Endothelial cell of umbilical vein (primary cell): ENCODE data around the gene SRGAP1. TPM values are rescaled to one million over a fixed set of nuclear protein-coding genes. Genes with fewer than 3 reads are reported as not detected.

Experiments used
- BruUV-seq: library from RNA; stranded (reverse); fragments of 400-500 nt; replicated peaks from 2 replicates; lab custom pipeline; 2021; lab: Mats Ljungman, UMichigan
- CTCF ChIA-PET: fragments of 300-600, 350-600 bp; sonication (Branson Sonifier 250); formaldehyde crosslinking; loops from one replicate; lab custom pipeline; 2021; ENCODE audit warnings: antibody characterized with exemption, inconsistent platforms; lab: Charles Lee
- POLR2A ChIA-PET: fragments of 300-600, 350-600 bp; sonication (Branson Sonifier 250); formaldehyde crosslinking; loops from one replicate; lab custom pipeline; 2021; ENCODE audit warnings: antibody characterized with exemption, inconsistent platforms; lab: Charles Lee
- DNase-seq: peaks from one replicate; pipeline ENCODE4 v3.0.0-alpha.2; 2011; ENCODE audit warnings: low read depth, low spot score
- FAIRE-seq: peaks from 2 replicates; lab custom pipeline; 2011; peaks lifted over from hg19 to GRCh38; lab: Jason Lieb, UNC
- H2AFZ ChIP-seq: 2 replicates; pipeline ENCODE4 v1.6.0; 2012; ENCODE audit warnings: low read depth, low read length, control low read depth, inconsistent platforms
- H3K27ac ChIP-seq: 2 replicates; pipeline ENCODE4 v1.5.1; 2011; ENCODE audit warnings: low read depth, mild to moderate bottlenecking, control low read depth, low read length, moderate library complexity; ENCODE audit not compliant: insufficient read depth
- H3K27me3 ChIP-seq, 2 experiments: 2 replicates each; pipeline versions ENCODE4 v1.6.0 to v1.6.1; 2011; ENCODE audit warnings: low read length in 2 of 2, mixed read lengths in 1 of 2; ENCODE audit not compliant: control insufficient read depth in 2 of 2, insufficient read depth in 2 of 2
- H3K36me3 ChIP-seq, 2 experiments: 2 replicates in 1 of 2; 3 replicates in 1 of 2; pipeline ENCODE4 v1.5.1; 2011; ENCODE audit warnings: low read length in 2 of 2, mild to moderate bottlenecking in 1 of 2, moderate library complexity in 1 of 2; ENCODE audit not compliant: control insufficient read depth in 2 of 2, insufficient read depth in 2 of 2; ENCODE audit errors: extremely low read depth in 1 of 2
- H3K4me1 ChIP-seq: 3 replicates; pipeline ENCODE4 v1.5.1; 2011; ENCODE audit warnings: mild to moderate bottlenecking, low read length; ENCODE audit not compliant: control insufficient read depth, insufficient read depth; ENCODE audit errors: extremely low read depth
- H3K4me2 ChIP-seq: 2 replicates; pipeline ENCODE4 v1.6.1; 2011; ENCODE audit warnings: low read length, control low read depth, mixed read lengths; ENCODE audit not compliant: insufficient read depth
- H3K4me3 ChIP-seq, 3 experiments: fragments of 200-600 bp in 1 of 3; sonication (generic), shearing (Covaris generic) in 1 of 3; replicated peaks in 1 of 3; 2 replicates each; pipeline ENCODE4 v1.5.1; 2011 to 2016; ENCODE audit warnings: control low read depth in 3 of 3, low read length in 3 of 3, mild to moderate bottlenecking in 2 of 3, inconsistent platforms in 1 of 3, low read depth in 1 of 3, moderate library complexity in 1 of 3; ENCODE audit not compliant: insufficient read depth in 1 of 3
- H3K79me2 ChIP-seq: 2 replicates; pipeline ENCODE4 v1.6.0; 2012; ENCODE audit warnings: low read length, inconsistent platforms; ENCODE audit not compliant: control insufficient read depth, insufficient read depth
- H3K9ac ChIP-seq: replicated peaks from 2 replicates; pipeline ENCODE3; 2011; ENCODE audit warnings: low read length, control low read depth; ENCODE audit not compliant: insufficient read depth; ENCODE audit errors: extremely low read depth
- H3K9me1 ChIP-seq: replicated peaks from 3 replicates; pipeline ENCODE4 v1.6.0; 2011; ENCODE audit warnings: mild to moderate bottlenecking, low read length; ENCODE audit not compliant: control insufficient read depth, insufficient read depth; ENCODE audit errors: extremely low read depth
- H3K9me3 ChIP-seq: replicated peaks from 2 replicates; pipeline ENCODE4 v1.5.1; 2012; ENCODE audit warnings: low read length, inconsistent platforms; ENCODE audit not compliant: control insufficient read depth, insufficient read depth
- H4K20me1 ChIP-seq: replicated peaks from 2 replicates; pipeline ENCODE3; 2011; ENCODE audit warnings: mild to moderate bottlenecking, low read length; ENCODE audit not compliant: control insufficient read depth, insufficient read depth; ENCODE audit errors: extremely low read depth
- EZH2 ChIP-seq: IDR thresholded peaks from 2 replicates; pipeline ENCODE4 v1.6.1; 2012; ENCODE audit warnings: borderline replicate concordance, low read depth, mild to moderate bottlenecking, moderate library complexity, low read length, inconsistent platforms; ENCODE audit not compliant: severe bottlenecking
- FOS ChIP-seq: IDR thresholded peaks from 2 replicates; pipeline ENCODE4 v1.6.1; 2011; ENCODE audit warnings: mild to moderate bottlenecking, low read length, moderate library complexity, borderline replicate concordance; ENCODE audit not compliant: insufficient read depth
- GATA2 ChIP-seq: IDR thresholded peaks from 2 replicates; pipeline ENCODE4 v1.7.0; 2011; ENCODE audit warnings: low read depth, mild to moderate bottlenecking, moderate library complexity, mixed read lengths, low read length; ENCODE audit not compliant: insufficient read length, insufficient read depth
- JUN ChIP-seq: IDR thresholded peaks from 2 replicates; pipeline ENCODE4 v1.6.1; 2011; ENCODE audit warnings: borderline replicate concordance, low read depth; ENCODE audit not compliant: insufficient read length, insufficient read depth
- MYC ChIP-seq: IDR thresholded peaks from one replicate; pipeline ENCODE4 v1.6.1; 2011; ENCODE audit warnings: mild to moderate bottlenecking, low read depth, low read length
- POLR2A ChIP-seq: IDR thresholded peaks from 2 replicates; pipeline ENCODE4 v1.6.1; 2012; ENCODE audit warnings: low read depth, mild to moderate bottlenecking, control low read depth, low read length
- POLR2AphosphoS5 ChIP-seq: IDR thresholded peaks from 2 replicates; pipeline ENCODE4 v1.6.1; 2012; ENCODE audit warnings: low read depth, mild to moderate bottlenecking, control low read depth, low read length, moderate library complexity; ENCODE audit not compliant: insufficient read depth
- dilution Hi-C: fragments of 300-500 bp; cut with MboI; formaldehyde crosslinking; loops from one replicate; pipeline ENCODE4 v1.15.0; 2019; ENCODE audit warnings: low sequenced_read_pairs; ENCODE audit not compliant: extremely low pct_ligation_motif_present
- intact Hi-C: fragments of 100-400 bp; cut with micrococcal nuclease; formaldehyde crosslinking; loops from one replicate; pipeline ENCODE4 v1.10.0; 2022
- polyA plus RNA-seq, 4 experiments: library from polyadenylated mRNA; depleted of rRNA in 3 of 4; stranded (reverse) in 3 of 4; unstranded in 1 of 4; fragments of >200 nt; gene quantifications; 2 replicates each; pipeline versions ENCODE4 v1.2.1 to v1.2.3, GENCODE V29; 2011 to 2012; ENCODE audit warnings: missing spikeins in 1 of 4
- total RNA-seq: library from RNA; stranded (reverse); gene quantifications from 2 replicates; pipeline ENCODE4 v1.2.3, GENCODE V29; 2021
- TF ChIP-seq, protein P1 (sequence below): IDR thresholded peaks from 2 replicates; pipeline ENCODE4 v1.6.1; 2011; ENCODE audit not compliant: insufficient read depth, insufficient read length
- TF ChIP-seq, protein P2 (sequence below), 2 donors: IDR thresholded peaks; 1 replicate in 1 of 2; 2 replicates in 1 of 2; pipeline ENCODE4 v1.5.1; 2011; ENCODE audit warnings: low read length in 2 of 2, mild to moderate bottlenecking in 2 of 2, moderate library complexity in 2 of 2, control low read depth in 1 of 2, inconsistent platforms in 1 of 2, low read depth in 1 of 2; ENCODE audit not compliant: insufficient read depth in 1 of 2; ENCODE audit errors: extremely low read depth in 1 of 2

Gene SRGAP1
- total and polyA plus RNA-seq, 2 donors (not counting 3 experiments of a cell fraction or from before 2014, with no cell fraction given) = 4.9 to 16.3 TPM

DNA sequence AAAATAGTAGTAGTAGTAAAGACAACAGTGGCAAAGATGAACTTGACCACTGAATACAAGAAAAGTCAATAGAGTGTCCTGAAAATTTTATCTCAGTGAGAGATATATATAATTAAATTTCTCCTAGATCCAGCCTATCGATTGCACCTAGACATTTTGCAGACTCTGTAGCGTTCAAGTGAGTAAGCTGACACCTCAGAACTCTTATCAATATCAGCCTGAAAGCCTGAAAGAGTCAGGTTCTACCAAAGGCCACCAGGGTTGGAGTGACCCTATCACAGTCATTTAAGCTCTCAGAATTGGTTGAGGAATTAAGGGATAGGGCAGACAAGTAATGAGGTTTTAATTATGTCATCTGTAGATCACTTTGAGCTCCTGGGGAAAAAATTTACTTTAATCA, 174.6 kb downstream of the SRGAP1 start:
- TF ChIP-seq FOS = no peak
- TF ChIP-seq GATA2 = no peak
- TF ChIP-seq, protein P1, sequence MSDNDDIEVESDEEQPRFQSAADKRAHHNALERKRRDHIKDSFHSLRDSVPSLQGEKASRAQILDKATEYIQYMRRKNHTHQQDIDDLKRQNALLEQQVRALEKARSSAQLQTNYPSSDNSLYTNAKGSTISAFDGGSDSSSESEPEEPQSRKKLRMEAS = no peak
- no peak for TF ChIP-seq POLR2AphosphoS5
- TF ChIP-seq POLR2A = no peak
- TF ChIP-seq EZH2 = no peak
- TF ChIP-seq MYC = no peak
- no peak for TF ChIP-seq JUN
- TF ChIP-seq, protein P2, sequence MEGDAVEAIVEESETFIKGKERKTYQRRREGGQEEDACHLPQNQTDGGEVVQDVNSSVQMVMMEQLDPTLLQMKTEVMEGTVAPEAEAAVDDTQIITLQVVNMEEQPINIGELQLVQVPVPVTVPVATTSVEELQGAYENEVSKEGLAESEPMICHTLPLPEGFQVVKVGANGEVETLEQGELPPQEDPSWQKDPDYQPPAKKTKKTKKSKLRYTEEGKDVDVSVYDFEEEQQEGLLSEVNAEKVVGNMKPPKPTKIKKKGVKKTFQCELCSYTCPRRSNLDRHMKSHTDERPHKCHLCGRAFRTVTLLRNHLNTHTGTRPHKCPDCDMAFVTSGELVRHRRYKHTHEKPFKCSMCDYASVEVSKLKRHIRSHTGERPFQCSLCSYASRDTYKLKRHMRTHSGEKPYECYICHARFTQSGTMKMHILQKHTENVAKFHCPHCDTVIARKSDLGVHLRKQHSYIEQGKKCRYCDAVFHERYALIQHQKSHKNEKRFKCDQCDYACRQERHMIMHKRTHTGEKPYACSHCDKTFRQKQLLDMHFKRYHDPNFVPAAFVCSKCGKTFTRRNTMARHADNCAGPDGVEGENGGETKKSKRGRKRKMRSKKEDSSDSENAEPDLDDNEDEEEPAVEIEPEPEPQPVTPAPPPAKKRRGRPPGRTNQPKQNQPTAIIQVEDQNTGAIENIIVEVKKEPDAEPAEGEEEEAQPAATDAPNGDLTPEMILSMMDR (IDR thresholded peaks at IDR 0.05; ENCODE audit: extremely low read depth in 1 of 2, insufficient read depth in 1 of 2, low read depth in 1 of 2, low read length in 2 of 2) = no peak
- H3K9me3 ChIP-seq = no peaks in the 10 kb centered on the region
- H3K4me2 ChIP-seq = no peak overlapping the region
- no peaks in the 10 kb centered on the region for H3K27me3 ChIP-seq
- dilution Hi-C loops (no loop called here), intact Hi-C loops (no loop called here)
- H2AFZ ChIP-seq = no peak overlapping the region
- no peaks in the 10 kb centered on the region for H3K4me1 ChIP-seq
- no peak for FAIRE-seq
- no peak overlapping the region for H3K9ac ChIP-seq
- CTCF ChIA-PET = interaction anchor here (1.3 kb wide), 1 partner anchor 10 kb away, joined by 3 read pairs; no protein-coding TSS in a partner anchor
- no peaks in the 10 kb centered on the region for H3K79me2 ChIP-seq
- no peaks in the 10 kb centered on the region for H3K36me3 ChIP-seq
- H3K9me1 ChIP-seq = no peaks in the 10 kb centered on the region
- DNase-seq = no peak
- no peak overlapping the region for H3K4me3 ChIP-seq
- no peak overlapping the region for H3K27ac ChIP-seq
- POLR2A ChIA-PET = no interaction called here
- H4K20me1 ChIP-seq = no peaks in the 10 kb centered on the region
- BruUV-seq = no TSS peak
